Astrocyte (in vitro differentiated cells and primary cell): ENCODE data around the gene ZHX3. TPM values are rescaled to one million over a fixed set of nuclear protein-coding genes. Genes with fewer than 3 reads are reported as not detected.

Experiments used
- DNase-seq: peaks from one replicate; pipeline ENCODE4 v3.0.0-alpha.2; 2010; ENCODE audit warnings: low read depth
- FAIRE-seq: peaks from 2 replicates; lab custom pipeline; 2011; peaks lifted over from hg19 to GRCh38; lab: Jason Lieb, UNC
- H2AFZ ChIP-seq: 2 replicates; pipeline ENCODE4 v1.6.0; 2012; ENCODE audit warnings: low read depth, low read length, inconsistent platforms
- H3K27ac ChIP-seq: 2 replicates; pipeline ENCODE4 v1.5.1; 2011; ENCODE audit warnings: low read depth, low read length, inconsistent platforms
- H3K27me3 ChIP-seq: 2 replicates; pipeline ENCODE4 v1.6.0; 2011; ENCODE audit warnings: low read length, inconsistent platforms; ENCODE audit not compliant: insufficient read depth
- H3K36me3 ChIP-seq: 2 replicates; pipeline ENCODE4 v1.5.1; 2011; ENCODE audit warnings: low read length, inconsistent platforms; ENCODE audit not compliant: insufficient read depth
- H3K4me1 ChIP-seq: 2 replicates; pipeline ENCODE4 v1.5.1; 2011; ENCODE audit warnings: low read length, inconsistent platforms; ENCODE audit not compliant: insufficient read depth
- H3K4me2 ChIP-seq: 2 replicates; pipeline ENCODE4 v1.6.0; 2012; ENCODE audit warnings: low read length, inconsistent platforms
- H3K4me3 ChIP-seq: 2 replicates; pipeline ENCODE4 v1.5.1; 2011; ENCODE audit warnings: low read depth, mild to moderate bottlenecking, low read length, inconsistent platforms; ENCODE audit not compliant: insufficient read depth
- H3K79me2 ChIP-seq: 2 replicates; pipeline ENCODE4 v1.6.0; 2012; ENCODE audit warnings: mild to moderate bottlenecking, low read length, inconsistent platforms; ENCODE audit not compliant: insufficient read depth
- H3K9ac ChIP-seq: 2 replicates; pipeline ENCODE4 v1.6.0; 2012; ENCODE audit warnings: mild to moderate bottlenecking, low read length, inconsistent platforms
- H3K9me3 ChIP-seq: 2 replicates; pipeline ENCODE4 v1.5.1; 2012; ENCODE audit warnings: low read depth, mild to moderate bottlenecking, low read length, inconsistent platforms; ENCODE audit not compliant: insufficient read depth
- H4K20me1 ChIP-seq: 2 replicates; pipeline ENCODE4 v1.6.0; 2012; ENCODE audit warnings: low read length, inconsistent platforms; ENCODE audit not compliant: insufficient read depth
- H3K27ac Mint-ChIP-seq: one replicate; pipeline ENCODE4 v1.8.0; 2021; ENCODE audit warnings: mild to moderate bottlenecking, mixed read lengths; ENCODE audit not compliant: unreplicated experiment
- H3K27me3 Mint-ChIP-seq: one replicate; pipeline ENCODE4 v1.8.0; 2021; ENCODE audit warnings: low read depth, mixed read lengths; ENCODE audit not compliant: unreplicated experiment
- H3K36me3 Mint-ChIP-seq: one replicate; pipeline ENCODE4 v1.8.0; 2021; ENCODE audit warnings: low read depth, mixed read lengths; ENCODE audit not compliant: unreplicated experiment
- H3K4me1 Mint-ChIP-seq: one replicate; pipeline ENCODE4 v1.8.0; 2021; ENCODE audit warnings: low read depth, mixed read lengths; ENCODE audit not compliant: unreplicated experiment
- H3K4me3 Mint-ChIP-seq: one replicate; pipeline ENCODE4 v1.8.0; 2021; ENCODE audit warnings: mild to moderate bottlenecking, moderate library complexity, mixed read lengths; ENCODE audit not compliant: unreplicated experiment
- H3K9me3 Mint-ChIP-seq: one replicate; pipeline ENCODE4 v1.8.0; 2021; ENCODE audit warnings: mild to moderate bottlenecking, mixed read lengths; ENCODE audit not compliant: unreplicated experiment
- CTCF ChIP-seq: IDR thresholded peaks from 2 replicates; pipeline ENCODE4 v1.5.1; 2011; ENCODE audit warnings: low read depth, mild to moderate bottlenecking, inconsistent platforms, low read length, moderate library complexity; ENCODE audit not compliant: insufficient read depth
- EZH2 ChIP-seq: IDR thresholded peaks from 2 replicates; pipeline ENCODE4 v1.6.1; 2012; ENCODE audit warnings: mild to moderate bottlenecking, low read length, inconsistent platforms; ENCODE audit not compliant: insufficient read depth
- total RNA-seq: library from RNA; stranded (reverse); gene quantifications from 2 replicates; pipeline ENCODE4 v1.2.1, GENCODE V29; 2021

The ZHX3 gene
- total RNA-seq, 1 donor from 2014 or later, result 41.6 TPM

GRCh38 chr20:41245086-41245707, 72.3 kb downstream of the ZHX3 start:
- no peak overlapping the region for H3K9ac ChIP-seq
- peaks cover 34% of the 10 kb centered on the region for H3K4me1 Mint-ChIP-seq

GRCh38 chr20:41242807-41243206, 74.7 kb downstream of the ZHX3 start:
- no peak overlapping the region for H3K27ac Mint-ChIP-seq
- DNase-seq, result no peak

More at GRCh38 chr20:41245086-41245707, 72.3 kb downstream of the ZHX3 start:
- peaks cover 20% of the 10 kb centered on the region for H3K79me2 ChIP-seq
- H3K27ac Mint-ChIP-seq, result peak overlapping the region; percentile 24
- no peaks in the 10 kb centered on the region for H3K27me3 Mint-ChIP-seq
- no peaks in the 10 kb centered on the region for H3K9me3 Mint-ChIP-seq
- DNase-seq, result no peak
- H3K27me3 ChIP-seq, result no peaks in the 10 kb centered on the region
- no peak overlapping the region for H3K4me3 Mint-ChIP-seq
- H4K20me1 ChIP-seq, result no peaks in the 10 kb centered on the region
- H3K4me3 ChIP-seq, result no peak overlapping the region
- H3K4me1 ChIP-seq, result peaks cover 25% of the 10 kb centered on the region
- no peak for FAIRE-seq
- H3K9me3 ChIP-seq, result no peaks in the 10 kb centered on the region
- H3K36me3 ChIP-seq, result no peaks in the 10 kb centered on the region
- no peak overlapping the region for H3K27ac ChIP-seq
- no peak overlapping the region for H2AFZ ChIP-seq
- no peak overlapping the region for H3K4me2 ChIP-seq
- H3K36me3 Mint-ChIP-seq, result peaks cover 1% of the 10 kb centered on the region
- TF ChIP-seq CTCF (no peak), EZH2 (no peak)

More at GRCh38 chr20:41242807-41243206, 74.7 kb downstream of the ZHX3 start:
- no peak overlapping the region for H3K4me3 Mint-ChIP-seq
- H3K4me2 ChIP-seq, result no peak overlapping the region
- H3K36me3 Mint-ChIP-seq, result peaks cover 1% of the 10 kb centered on the region
- TF ChIP-seq CTCF, result no peak
- TF ChIP-seq EZH2, result no peak
- H3K36me3 ChIP-seq, result no peaks in the 10 kb centered on the region
- peaks cover 21% of the 10 kb centered on the region for H3K79me2 ChIP-seq
- H3K4me1 ChIP-seq, result peaks cover 5% of the 10 kb centered on the region
- H2AFZ ChIP-seq, result no peak overlapping the region
- FAIRE-seq, result no peak
- no peak overlapping the region for H3K9ac ChIP-seq
- peaks cover 12% of the 10 kb centered on the region for H3K4me1 Mint-ChIP-seq
- no peaks in the 10 kb centered on the region for H3K9me3 Mint-ChIP-seq
- no peak overlapping the region for H3K4me3 ChIP-seq
- H3K27ac ChIP-seq, result no peak overlapping the region
- no peaks in the 10 kb centered on the region for H4K20me1 ChIP-seq
- H3K27me3 ChIP-seq, result no peaks in the 10 kb centered on the region
- H3K9me3 ChIP-seq, result no peaks in the 10 kb centered on the region
- H3K27me3 Mint-ChIP-seq, result no peaks in the 10 kb centered on the region
